Vagina (tissue), 2 donors: Measurements from ENCODE around the gene SLC25A25.
A peak's percentile ranks its signal among the peaks of the same experiment; 100 is the strongest.

Experiments used
- POLR2A ChIP-seq, 2 donors: fragments of 450-650 bp; IDR thresholded peaks; one replicate each; pipeline ENCODE4 v1.6.1; 2017; ENCODE audit warnings: antibody characterized with exemption in 2 of 2, mild to moderate bottlenecking in 2 of 2, moderate library complexity in 2 of 2
- TF ChIP-seq, protein P1 (sequence below), 3 experiments: fragments of 450-650 bp in 2 of 3; fragments of 200-600 bp in 1 of 3; sonication (generic) in 1 of 3; IDR thresholded peaks; one replicate each; pipeline ENCODE4 v1.5.1; 2017 to 2019; ENCODE audit warnings: antibody characterized with exemption in 3 of 3, mild to moderate bottlenecking in 2 of 3, moderate library complexity in 2 of 3

DNA sequence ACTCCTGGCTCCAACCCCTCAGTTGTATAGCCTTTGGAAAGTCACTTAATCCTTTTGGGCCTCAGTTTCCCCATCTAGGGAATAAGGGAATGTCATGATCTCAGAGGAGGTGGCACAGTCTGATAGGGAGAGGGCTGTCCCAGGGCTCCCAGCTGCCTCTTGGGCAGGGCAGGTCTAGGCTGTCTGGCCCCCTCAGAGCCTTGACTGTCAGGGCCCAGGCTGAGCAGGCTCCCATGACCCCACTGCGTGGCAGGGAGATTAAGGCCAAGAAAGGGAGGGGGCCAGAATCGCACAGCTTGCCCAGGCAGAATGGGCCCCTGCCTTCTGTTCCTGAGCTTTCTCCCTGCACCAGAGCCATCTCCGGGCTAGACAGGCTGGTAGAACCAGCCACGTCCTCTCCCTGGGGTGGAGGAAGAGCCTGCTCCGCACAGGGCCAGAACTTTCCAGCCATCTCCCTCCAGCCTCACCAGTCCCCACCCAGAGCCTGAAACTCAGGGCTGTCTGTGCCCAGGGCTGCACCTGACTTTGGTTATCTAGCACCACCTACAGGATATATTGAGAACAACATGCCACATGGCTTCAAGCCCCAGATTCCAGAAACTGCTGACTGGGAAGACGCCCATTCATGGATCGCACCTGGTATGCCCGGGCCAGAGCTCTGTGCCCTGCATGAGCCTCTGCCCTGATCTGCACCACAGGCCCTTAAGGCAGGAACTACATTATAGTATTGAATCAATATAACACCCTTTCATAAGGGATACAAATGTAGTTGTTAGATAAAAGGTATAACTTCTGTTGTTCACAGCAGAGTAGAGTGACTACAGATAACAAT lies 33.0 kb upstream of the SLC25A25 start:
- TF ChIP-seq, protein P1, sequence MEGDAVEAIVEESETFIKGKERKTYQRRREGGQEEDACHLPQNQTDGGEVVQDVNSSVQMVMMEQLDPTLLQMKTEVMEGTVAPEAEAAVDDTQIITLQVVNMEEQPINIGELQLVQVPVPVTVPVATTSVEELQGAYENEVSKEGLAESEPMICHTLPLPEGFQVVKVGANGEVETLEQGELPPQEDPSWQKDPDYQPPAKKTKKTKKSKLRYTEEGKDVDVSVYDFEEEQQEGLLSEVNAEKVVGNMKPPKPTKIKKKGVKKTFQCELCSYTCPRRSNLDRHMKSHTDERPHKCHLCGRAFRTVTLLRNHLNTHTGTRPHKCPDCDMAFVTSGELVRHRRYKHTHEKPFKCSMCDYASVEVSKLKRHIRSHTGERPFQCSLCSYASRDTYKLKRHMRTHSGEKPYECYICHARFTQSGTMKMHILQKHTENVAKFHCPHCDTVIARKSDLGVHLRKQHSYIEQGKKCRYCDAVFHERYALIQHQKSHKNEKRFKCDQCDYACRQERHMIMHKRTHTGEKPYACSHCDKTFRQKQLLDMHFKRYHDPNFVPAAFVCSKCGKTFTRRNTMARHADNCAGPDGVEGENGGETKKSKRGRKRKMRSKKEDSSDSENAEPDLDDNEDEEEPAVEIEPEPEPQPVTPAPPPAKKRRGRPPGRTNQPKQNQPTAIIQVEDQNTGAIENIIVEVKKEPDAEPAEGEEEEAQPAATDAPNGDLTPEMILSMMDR (IDR thresholded peaks at IDR 0.05), result peak; percentile 87 to 97 (median 93)
- no peak for TF ChIP-seq POLR2A (IDR thresholded peaks at IDR 0.05)
